ENCODE results near the gene ANKRD31. TPM values are rescaled to one million over a fixed set of nuclear protein-coding genes. Genes with fewer than 3 reads are reported as not detected.

ANKRD31 gene
- total RNA-seq, 8 experiments from 2014 or later = 0.18 to 1.1 (median 0.46) TPM

DNA sequence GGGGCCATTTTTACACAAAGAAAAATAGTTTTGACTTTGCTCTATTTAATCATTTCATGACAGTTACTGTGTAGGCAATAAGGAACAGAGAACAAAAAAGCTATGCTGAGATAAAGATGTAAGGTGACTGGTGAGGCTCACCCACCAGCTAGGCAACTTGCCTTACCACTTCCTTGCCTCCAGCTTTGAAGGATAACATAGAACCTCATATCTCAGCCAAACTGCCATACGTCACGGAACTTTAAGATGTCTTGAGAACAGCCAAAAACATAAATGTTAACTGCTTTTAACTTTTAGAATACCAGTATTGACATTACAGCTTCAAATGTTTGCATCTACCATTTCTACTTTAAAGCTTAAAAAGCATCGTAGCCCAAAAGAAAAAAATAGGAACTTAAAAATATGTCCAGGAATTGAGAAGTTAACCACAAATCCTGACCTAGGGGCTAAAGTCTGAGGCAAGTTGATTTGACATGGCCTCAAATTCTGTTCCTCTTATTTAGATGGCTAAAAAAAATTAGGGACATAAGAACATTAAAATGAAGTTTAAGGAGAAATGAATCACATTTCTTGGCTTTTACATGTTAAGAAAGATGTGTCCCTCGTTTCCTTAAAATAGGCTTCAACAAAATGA, 176.6 kb downstream of the ANKRD31 start:
- Histone ChIP-seq H3K27ac (no peak overlapping the region), H3K4me1 (replicated peaks in 1 of 2) (no peaks in the 10 kb centered on the region), H3K4me3 (no peak overlapping the region)
- WGBS, 10 experiments = 25 to 97% (median 82%) methylated on average over 2 to 4 of the region's 4 CpGs
- ATAC-seq (replicated peaks in 6 of 8) = no peak
- in situ Hi-C loops (cut with MboI; ENCODE audit: low pct_unique_long_range_greater_than_20kb in 2 of 9, low sequenced_read_pairs in 9 of 9, unreplicated experiment in 9 of 9) = no loop called here

DNA sequence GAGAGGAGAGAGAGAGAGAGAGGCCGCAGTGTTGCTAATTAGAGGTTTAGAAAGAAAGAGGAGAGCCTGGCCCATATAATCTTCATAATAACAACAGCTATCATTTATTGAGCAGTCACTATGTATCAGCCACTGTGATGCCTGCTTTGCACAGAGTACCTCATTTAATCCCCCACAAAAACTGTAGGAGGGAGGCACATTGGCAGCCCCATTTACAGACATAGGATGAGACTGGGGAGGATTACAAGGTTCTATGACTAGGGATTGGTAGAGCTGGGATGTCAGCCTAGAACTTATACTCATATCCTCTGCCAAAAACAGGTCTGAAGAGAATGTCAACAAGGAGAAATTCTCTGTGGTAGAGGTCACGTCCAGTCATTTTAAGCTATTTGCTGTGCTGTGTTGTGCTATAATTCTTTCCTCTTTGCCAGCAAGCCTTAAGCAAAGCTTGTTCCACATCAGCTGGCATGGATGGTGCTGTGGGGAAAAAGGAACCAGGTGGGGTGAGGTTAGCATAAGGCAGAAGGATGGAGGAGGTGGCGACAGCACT, 177.6 kb downstream of the ANKRD31 start:
- in situ Hi-C loops (cut with MboI; ENCODE audit: low pct_unique_long_range_greater_than_20kb in 2 of 9, low sequenced_read_pairs in 9 of 9, unreplicated experiment in 9 of 9) = no loop called here
- no peak for ATAC-seq (replicated peaks in 6 of 8)
- no peak overlapping the region for H3K4me3 ChIP-seq
- no peaks in the 10 kb centered on the region for H3K4me1 ChIP-seq (replicated peaks in 1 of 2)
- WGBS, 10 experiments = 40 to 100% (median 81%) methylated on average over 1 to 3 of the region's 3 CpGs; no CpG with 5 or more reads in 2 of the 10 experiments
- H3K27ac ChIP-seq = no peak overlapping the region

DNA sequence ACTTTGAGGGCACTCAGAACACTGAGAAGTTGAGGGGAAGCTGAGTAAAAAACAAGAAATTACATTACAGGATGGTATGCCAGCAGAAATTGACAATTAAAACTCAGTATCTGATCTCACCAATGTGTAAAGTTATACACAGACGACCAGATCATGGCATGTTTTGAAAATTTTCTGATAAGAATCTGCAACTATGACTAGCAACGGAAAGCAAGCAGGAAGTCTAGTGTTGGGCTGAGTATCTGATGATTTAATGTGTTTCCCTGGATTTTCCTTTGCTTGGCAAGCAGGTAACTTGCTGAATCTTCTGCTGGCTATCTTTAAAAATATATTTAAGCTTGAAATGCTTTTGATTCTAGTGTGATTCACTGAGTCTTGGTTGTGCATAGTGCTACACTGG, 179.1 kb downstream of the ANKRD31 start:
- 17 to 79% (median 63%) methylated on average over 1 to 2 of the region's 2 CpGs; no CpG with 5 or more reads in 2 of the 10 experiments for WGBS, 10 experiments
- no peaks in the 10 kb centered on the region for H3K4me1 ChIP-seq (replicated peaks in 1 of 2)
- no peak for ATAC-seq (replicated peaks in 6 of 8)
- no peak overlapping the region for H3K4me3 ChIP-seq
- in situ Hi-C loops (cut with MboI; ENCODE audit: low pct_unique_long_range_greater_than_20kb in 2 of 9, low sequenced_read_pairs in 9 of 9, unreplicated experiment in 9 of 9) = no loop called here
- H3K27ac ChIP-seq = no peak overlapping the region

DNA sequence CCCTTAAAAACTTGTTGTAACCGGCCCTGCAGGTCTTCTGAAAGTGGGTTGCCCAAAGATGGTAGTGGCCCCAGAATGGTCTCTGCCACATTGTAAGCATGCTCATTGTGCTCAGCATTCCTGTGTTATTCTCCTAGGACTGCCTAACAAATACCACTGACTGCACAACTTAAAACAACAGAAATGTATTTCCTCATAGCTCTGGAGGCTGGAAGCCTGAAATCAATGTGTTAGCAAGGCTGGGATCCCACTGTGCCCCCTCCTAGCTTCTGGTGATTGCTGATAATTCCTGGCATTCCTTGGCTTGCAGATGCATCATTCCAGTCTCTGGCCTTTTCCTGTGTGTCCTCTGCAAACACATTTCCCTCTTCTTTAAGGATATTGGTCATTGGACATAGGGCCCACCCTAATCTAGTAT, 180.9 kb downstream of the ANKRD31 start:
- H3K4me1 ChIP-seq (replicated peaks in 1 of 2) = no peaks in the 10 kb centered on the region
- WGBS, 10 experiments = 100% methylated on average over 1 of the region's 1 CpG; no CpG with 5 or more reads in 9 of the 10 experiments
- in situ Hi-C loops (cut with MboI; ENCODE audit: low pct_unique_long_range_greater_than_20kb in 2 of 9, low sequenced_read_pairs in 9 of 9, unreplicated experiment in 9 of 9) = no loop called here
- no peak overlapping the region for H3K27ac ChIP-seq
- no peak overlapping the region for H3K4me3 ChIP-seq
- no peak for ATAC-seq (replicated peaks in 6 of 8)

DNA sequence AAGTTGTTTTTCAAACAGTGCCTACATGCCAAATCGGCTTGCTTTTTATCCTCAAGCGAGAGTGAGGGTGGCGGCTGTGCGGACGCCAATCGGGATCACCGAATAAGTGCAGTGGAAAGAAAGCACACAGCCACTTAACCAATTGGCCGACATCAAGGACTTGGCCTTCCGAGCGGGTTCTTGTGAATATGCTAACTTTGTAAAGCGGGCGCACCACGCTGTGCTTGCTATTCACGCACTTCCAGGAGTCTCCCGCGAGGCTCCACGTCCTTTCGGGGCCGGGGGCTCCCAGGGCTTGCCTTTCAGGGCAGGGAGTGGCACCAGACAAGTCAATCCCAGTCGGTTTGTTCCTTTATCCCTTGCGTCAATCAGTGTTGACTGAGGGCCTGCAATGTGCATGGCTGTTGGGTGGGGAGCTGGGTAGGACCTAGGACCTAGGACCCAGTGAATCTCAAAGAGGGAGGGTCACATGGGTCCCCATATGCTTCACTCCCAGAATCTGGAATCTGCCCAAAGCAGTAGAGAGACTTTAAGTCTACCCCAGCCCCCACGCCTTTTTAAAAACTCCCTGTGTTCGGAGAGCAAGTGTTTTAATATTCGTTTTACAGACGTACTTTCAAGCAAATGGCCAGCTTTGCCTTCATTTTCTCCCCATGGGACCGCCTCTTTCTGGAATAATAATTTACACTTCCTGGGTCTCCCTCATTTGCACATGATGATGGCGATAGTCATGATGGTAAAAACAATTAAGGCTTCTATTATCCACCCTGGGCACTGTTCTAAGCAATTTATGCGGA, 182.3 kb downstream of the ANKRD31 start:
- H3K4me3 ChIP-seq = peak overlapping the region; percentile 44 to 69 (median 48)
- ATAC-seq (replicated peaks in 6 of 8) = peak; percentile 1 to 32 (median 12)
- 9 to 43% (median 26%) methylated on average over 4 to 17 of the region's 28 CpGs; no CpG with 5 or more reads in 2 of the 10 experiments for WGBS, 10 experiments
- in situ Hi-C loops (cut with MboI; ENCODE audit: low pct_unique_long_range_greater_than_20kb in 2 of 9, low sequenced_read_pairs in 9 of 9, unreplicated experiment in 9 of 9) = no loop called here
- no peaks in the 10 kb centered on the region for H3K4me1 ChIP-seq (replicated peaks in 1 of 2)
- no peak overlapping the region for H3K27ac ChIP-seq

DNA sequence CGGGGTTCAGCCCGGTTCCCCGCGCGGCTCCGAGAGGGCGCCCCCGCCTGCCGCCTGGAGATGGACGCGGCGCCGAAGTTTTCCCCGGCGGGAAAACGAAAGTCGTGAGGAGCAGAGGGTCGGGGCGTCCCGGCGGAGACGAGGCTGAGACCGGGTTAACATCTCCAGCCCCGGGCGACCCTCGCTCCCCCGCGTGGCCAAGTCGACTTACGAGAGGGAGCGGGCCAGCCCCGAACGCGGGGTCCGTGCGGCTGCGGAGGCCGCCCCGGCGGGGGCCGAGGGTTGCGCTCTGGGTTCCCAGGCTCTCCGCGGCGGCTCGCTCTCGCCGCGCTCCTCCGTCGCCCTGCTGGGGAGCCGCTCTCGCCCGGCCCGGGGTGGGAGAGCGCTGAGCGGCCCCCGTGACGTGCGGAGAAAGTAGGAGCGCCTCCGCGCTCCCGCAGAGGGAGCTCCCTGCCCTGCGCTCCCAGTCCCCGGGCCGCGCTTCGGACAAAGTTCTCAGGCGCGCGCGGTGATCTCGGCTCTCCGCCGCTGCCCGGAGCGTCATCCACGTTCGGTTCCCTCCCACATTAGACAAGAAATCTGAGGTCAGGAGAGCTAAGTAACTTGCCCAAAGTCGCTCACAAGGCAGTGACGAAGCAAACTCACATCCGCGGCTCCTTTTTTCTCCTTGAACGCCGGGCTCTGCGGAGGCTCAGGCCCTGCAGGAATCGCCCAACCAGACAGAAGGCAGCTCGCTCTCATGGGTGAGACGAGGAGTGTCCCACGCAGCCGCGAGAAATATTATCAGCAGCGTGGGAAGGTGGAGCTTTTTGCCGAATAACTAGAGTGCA, 183.2 kb downstream of the ANKRD31 start:
- Histone ChIP-seq H3K4me1 (replicated peaks in 1 of 2) (no peaks in the 10 kb centered on the region), H3K27ac (no peak overlapping the region), H3K4me3 (peak overlapping the region; percentile 44 to 69 (median 48))
- peak; percentile 61 to 79 (median 76) for ATAC-seq (replicated peaks in 6 of 8)
- WGBS, 10 experiments = 0 to 7% (median 0%) methylated on average over 2 to 28 of the region's 95 CpGs; no CpG with 5 or more reads in 4 of the 10 experiments
- in situ Hi-C loops (cut with MboI; ENCODE audit: low pct_unique_long_range_greater_than_20kb in 2 of 9, low sequenced_read_pairs in 9 of 9, unreplicated experiment in 9 of 9) = no loop called here

DNA sequence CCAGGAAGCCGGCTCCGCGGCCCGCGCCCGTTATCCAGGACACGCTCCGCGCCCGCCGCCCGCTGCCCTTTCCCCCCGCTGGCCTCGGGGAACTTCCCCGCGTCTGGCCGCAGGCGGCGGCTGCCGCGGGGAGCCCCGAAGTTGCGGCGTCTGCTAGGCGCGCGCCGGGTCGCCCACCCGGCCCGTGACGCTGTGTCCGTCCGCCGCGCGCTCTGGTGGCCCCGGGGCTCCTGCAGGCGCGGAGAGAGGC, 183.7 kb downstream of the ANKRD31 start:
- Histone ChIP-seq H3K4me1 (replicated peaks in 1 of 2) (no peaks in the 10 kb centered on the region), H3K4me3 (peak overlapping the region; percentile 44 to 69 (median 48)), H3K27ac (no peak overlapping the region)
- in situ Hi-C loops (cut with MboI; ENCODE audit: low pct_unique_long_range_greater_than_20kb in 2 of 9, low sequenced_read_pairs in 9 of 9, unreplicated experiment in 9 of 9) = no loop called here
- ATAC-seq (replicated peaks in 6 of 8) = peak in 4 of 8 experiments; percentile 53 to 67 (median 60)
- WGBS, 10 experiments = 0% methylated on average over 3 of the region's 40 CpGs; no CpG with 5 or more reads in 9 of the 10 experiments

DNA sequence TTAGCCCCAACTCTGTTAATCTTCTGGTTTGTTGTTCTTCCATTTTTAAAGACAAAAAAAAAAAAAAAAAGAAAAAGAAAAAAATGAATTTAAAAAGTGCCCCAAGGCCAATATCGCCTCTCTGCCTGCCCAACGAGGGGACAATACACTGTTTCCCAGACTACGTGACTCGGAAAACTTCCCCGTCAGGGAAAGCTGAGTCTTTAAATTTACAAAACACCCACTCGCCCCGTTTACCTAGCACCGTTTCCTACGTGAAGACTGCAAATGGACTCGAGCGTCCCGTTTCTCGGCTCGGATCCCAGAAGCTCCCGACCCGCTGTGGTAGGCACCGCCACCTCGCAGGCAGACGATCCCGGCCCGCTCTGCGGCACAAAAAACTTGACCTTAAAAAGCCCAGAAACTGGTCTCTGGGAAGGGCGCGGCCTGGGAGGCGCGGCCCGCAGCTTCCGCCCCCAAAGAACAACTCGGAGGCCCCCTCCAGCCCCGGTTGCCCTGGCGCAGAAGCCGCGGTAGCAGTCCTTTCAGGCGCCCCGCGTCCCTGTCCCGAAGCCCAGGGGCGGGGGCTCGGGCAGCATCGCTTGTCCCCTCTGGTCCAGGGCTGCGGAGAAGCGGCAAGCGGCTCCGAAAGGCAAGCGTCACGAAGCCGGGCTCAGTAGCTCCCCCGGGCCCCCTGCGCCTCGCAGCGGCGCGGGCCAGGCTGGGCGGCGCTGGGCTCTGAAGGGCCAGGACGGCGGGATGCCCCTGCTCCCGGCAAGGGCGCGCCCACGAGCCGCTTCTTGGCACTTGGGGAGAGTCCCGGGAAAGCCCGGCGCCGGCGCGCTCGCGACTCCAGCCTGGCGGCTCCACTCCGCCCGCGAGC, 184.3 kb downstream of the ANKRD31 start, which contains the start of gene GCNT4:
Gene GCNT4 (minus strand): TSS at position 367 of the 862 bp plus-strand sequence. CDS start 22,521 bp downstream, outside the sequence.
- peak; percentile 44 to 64 (median 58) for ATAC-seq (replicated peaks in 6 of 8)
- Histone ChIP-seq H3K4me3 (peak within 1 kb of the TSS; percentile 44 to 69 (median 48)), H3K4me1 (replicated peaks in 1 of 2) (no peaks in the 10 kb centered on the region), H3K27ac (no peak within 1 kb of the TSS)
- in situ Hi-C loops (cut with MboI; ENCODE audit: low pct_unique_long_range_greater_than_20kb in 2 of 9, low sequenced_read_pairs in 9 of 9, unreplicated experiment in 9 of 9) = no loop called here
- WGBS, 10 experiments = 3 to 20% (median 12%) methylated on average over 2 to 17 of the region's 74 CpGs; no CpG with 5 or more reads in 2 of the 10 experiments

DNA sequence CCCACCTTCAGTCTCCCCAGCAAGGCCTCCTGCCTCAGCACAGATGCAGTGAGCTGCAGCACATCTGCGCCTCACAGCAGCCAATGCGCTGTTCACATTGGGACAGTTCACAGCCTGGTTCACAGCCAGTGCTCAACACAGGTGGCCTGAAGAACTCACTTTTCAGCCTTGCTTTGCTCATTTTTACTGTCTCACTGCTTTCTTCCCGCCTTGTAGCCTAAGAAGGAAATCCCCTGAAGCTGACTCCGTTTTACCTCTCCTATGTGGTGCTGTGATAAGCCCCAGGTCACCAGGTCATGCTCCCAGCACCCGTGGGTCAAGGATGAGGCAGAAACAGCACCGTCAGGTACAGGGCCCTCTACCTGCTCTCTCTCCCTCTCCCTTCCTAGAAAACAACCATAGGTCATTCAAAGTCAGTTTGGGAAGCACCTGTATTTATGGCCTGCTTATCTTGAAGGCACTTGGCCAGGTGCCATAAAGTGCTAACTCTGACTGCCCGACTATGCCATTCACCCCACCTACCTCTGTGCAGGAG, 185.4 kb downstream of the ANKRD31 start:
- in situ Hi-C loops (cut with MboI; ENCODE audit: low pct_unique_long_range_greater_than_20kb in 2 of 9, low sequenced_read_pairs in 9 of 9, unreplicated experiment in 9 of 9) = no loop called here
- WGBS, 10 experiments = 54 to 100% (median 83%) methylated on average over 1 to 5 of the region's 7 CpGs; no CpG with 5 or more reads in 1 of the 10 experiments
- H3K27ac ChIP-seq = no peak overlapping the region

DNA sequence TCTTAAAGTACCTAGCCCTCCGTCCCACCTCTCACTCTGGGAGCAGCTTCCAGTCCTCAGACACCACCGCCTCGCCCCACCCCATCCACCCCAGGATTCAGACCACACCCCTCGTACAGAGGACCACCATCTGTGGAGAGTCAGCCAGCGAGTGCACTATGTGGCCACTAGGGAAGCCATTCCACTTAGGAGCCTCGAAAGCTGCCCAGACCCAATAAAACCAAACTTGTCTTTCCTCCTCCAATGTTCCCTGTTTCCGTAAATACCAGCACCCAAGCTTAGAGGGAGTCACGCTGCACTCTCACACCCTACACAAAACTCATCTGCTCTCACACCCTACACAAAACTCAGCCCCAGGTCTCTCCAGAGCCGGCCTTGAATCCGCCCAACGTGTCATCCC, 186.3 kb downstream of the ANKRD31 start:
- H3K4me3 ChIP-seq = no peak overlapping the region
- ATAC-seq (replicated peaks in 6 of 8) = no peak

More for the DNA sequence above, 185.4 kb downstream of the ANKRD31 start:
- no peaks in the 10 kb centered on the region for H3K4me1 ChIP-seq (replicated peaks in 1 of 2)
- ATAC-seq (replicated peaks in 6 of 8) = no peak
- no peak overlapping the region for H3K4me3 ChIP-seq

DNA sequence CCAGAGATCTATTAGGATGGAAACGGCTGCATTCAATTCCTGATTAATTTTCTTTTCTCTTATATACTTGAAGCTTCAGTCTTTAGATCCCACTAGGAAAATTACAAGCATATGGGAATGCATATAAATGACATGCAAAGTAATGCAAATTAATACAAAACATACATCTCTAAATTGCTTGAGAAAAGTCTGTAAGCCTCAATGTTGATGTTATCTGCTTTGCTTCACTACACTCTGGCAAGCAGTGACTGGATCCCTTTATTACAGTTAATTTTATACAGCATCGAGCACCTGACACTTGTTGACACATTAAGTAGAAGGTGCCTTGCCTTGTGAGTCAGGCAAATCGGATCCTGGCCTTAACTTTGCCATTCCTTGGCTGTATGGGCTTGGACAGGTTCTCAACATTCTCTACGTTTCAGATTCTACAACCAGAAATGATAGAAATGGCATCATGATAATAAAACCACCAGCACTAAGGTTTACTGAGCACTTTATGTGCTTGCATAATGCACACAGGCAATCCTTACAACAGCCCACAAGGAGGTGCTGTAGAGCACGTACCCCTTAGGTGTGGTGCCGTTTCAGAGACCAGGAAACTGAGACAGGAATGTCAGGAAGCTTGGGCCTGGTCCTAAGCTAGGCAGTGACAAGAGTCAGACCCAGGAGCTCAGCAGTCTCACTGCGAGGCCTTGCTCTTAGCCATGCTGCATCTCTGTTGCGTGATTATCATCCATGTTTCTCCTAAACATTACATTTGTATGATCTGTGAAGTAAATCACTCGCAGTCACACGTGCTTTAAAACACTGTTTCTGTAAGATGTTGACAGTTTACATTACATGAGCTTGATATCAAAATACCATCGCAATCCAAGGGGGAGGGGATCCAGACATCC, 187.0 kb downstream of the ANKRD31 start:
- WGBS, 10 experiments = 38 to 100% (median 86%) methylated on average over 1 to 10 of the region's 11 CpGs
- Histone ChIP-seq H3K4me1 (replicated peaks in 1 of 2) (no peaks in the 10 kb centered on the region), H3K27ac (no peak overlapping the region), H3K4me3 (no peak overlapping the region)
- peak in 1 of 8 experiments; percentile 11 for ATAC-seq (replicated peaks in 6 of 8)
- in situ Hi-C loops (cut with MboI; ENCODE audit: low pct_unique_long_range_greater_than_20kb in 2 of 9, low sequenced_read_pairs in 9 of 9, unreplicated experiment in 9 of 9) = no loop called here

More for the DNA sequence above, 186.3 kb downstream of the ANKRD31 start:
- H3K27ac ChIP-seq = no peak overlapping the region
- WGBS, 10 experiments = 38 to 100% (median 80%) methylated on average over 1 to 5 of the region's 11 CpGs; no CpG with 5 or more reads in 5 of the 10 experiments
- H3K4me1 ChIP-seq (replicated peaks in 1 of 2) = no peaks in the 10 kb centered on the region
- in situ Hi-C loops (cut with MboI; ENCODE audit: low pct_unique_long_range_greater_than_20kb in 2 of 9, low sequenced_read_pairs in 9 of 9, unreplicated experiment in 9 of 9) = no loop called here
